Endometrium (tissue), 2 donors: ENCODE data around the gene TNFRSF21.
"Not testable (repeated sequence)": the region's sequence is repeated elsewhere in the genome, so short reads cannot be mapped to it uniquely, and the experiment has no call there.

Experiments
- FAIRE-seq: peaks from 2 replicates; lab custom pipeline; 2012; peaks lifted over from hg19 to GRCh38; lab: Jason Lieb, UNC
- donor health status: control.
- donor health status: control.

TNFRSF21 gene

DNA sequence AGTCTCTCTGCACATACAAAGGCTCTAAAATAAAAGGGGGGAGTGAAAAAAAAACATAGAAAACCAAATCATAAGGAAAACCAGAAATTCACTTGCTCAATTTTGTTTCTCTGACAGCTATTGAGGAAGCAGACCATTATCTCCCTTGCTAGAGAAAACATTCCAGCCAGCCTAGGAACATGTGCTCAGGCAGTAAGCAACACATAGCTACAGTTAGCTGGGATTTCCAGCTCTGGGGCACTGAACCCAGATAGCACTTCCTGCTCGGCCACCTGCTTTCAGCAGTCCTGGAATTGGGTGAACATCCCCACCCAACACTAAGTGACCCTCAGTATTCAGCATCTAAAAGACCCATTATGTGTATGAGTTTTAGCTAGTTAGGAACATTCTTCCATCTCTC lies 61.3 kb downstream of the TNFRSF21 start:
- no peak for FAIRE-seq

DNA sequence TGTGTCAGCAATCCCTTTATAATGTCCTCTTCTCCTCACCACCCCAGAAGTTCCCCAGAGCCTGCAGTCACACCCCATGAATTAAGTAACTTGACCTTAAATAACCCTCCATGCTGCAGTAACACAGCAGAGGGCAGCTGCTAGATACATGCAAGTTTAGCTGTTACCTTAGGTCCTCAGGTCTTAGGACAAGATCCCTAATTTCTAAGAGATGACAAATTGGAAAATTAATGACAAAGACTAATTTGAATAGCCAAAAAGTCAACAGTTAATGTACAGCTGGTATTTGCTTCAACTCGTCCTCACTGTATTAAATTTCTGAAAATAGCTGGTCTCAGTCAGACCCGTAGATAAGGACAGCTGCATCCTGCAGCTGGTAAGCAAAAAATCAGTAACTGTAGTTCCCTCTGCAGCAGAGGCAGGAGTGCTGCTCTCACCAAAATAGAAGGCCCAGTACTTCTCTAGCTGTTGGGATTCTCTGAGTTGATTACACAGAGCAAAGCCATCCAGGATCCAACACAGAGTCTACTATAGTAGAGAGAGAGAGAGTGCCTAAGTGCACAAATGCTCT lies 62.4 kb downstream of the TNFRSF21 start:
- no peak for FAIRE-seq

DNA sequence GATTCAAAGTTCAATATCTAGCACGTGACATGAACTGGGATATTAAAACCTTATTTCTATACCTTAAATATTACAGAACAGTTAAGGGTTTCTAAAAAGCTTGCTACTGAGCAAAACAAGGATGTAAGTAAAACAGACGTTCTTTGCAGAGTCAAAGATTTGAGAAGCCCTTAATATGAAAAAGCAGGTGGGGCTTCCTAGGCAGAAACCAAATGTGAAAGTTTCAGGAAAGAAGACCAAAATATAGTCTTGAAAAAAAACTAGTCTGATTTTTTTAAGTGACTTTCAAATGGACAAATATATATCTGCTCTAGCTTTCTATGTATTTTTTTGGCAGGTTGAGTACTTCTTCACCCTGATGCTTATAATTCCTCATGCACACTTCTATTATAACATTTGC lies 63.2 kb downstream of the TNFRSF21 start:
- FAIRE-seq: no peak

DNA sequence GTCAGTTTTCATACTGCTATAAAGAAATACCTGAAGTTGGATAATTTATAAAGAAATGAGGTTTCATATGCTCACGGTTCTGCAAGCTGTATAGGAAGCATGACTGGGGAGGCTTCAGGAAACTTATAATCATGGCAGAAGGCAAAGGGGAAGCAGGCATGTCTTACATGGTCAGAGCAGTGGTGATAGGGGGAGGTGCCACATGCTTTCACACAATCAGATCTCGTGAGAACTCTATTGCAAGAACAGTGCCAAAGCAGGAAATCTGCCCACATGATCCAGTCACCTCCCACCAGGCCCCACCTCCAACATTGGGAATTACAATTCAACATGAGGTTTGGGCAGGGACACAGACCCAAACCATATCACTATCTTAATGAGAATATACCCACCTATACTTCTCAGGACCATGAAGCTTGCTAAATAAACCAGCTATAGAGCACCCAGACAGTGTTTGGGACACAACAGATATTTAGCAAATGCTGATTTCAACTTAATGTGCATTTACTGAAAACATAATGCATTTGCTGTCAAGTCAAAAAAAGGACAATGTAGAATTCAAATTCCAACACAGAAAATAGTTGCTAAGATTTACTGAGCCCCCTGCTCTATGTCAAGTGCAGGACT lies 63.8 kb downstream of the TNFRSF21 start:
- FAIRE-seq: no peak

DNA sequence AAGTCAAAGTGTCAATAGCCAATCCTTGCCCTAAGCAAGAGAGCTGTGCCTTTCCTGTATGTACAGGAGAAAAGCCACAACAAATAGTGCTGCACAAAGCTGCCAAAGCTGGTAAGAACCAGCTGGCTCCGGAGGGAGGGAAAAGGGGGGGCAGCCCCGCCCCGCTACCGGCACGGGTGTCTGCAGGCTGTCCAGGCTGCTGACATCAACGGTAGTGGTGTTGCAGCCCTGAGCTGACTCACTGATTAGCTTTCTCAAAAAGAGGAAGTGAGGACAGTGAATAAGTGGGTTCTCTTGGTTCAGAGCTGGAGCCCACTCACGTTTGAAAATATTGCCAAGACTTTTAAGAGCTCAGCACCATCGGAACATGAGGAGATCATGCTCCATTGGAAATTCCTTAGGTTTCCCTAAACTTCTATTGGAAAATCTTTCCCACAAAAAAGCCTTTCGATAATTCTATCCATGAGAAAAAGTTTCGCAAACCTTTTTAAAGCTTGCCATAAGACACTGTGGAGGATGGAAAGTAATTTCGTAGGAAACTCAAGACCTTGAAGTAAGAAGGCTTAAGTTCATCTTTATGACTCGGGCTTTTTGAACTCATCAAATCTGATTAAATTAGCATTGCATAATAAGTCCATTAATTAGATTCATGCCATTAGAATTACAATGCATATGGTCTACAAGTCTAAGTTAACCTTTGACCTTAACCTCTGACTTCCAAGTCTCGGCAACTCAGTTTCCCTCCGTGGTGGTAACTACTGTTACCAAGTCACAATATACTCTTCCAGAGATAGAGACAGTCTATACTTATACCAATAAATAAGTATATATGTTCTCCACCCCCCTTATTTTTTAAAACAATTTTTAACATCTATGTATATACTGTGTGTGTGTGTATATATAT lies 67.0 kb downstream of the TNFRSF21 start:
- FAIRE-seq: no peak

DNA sequence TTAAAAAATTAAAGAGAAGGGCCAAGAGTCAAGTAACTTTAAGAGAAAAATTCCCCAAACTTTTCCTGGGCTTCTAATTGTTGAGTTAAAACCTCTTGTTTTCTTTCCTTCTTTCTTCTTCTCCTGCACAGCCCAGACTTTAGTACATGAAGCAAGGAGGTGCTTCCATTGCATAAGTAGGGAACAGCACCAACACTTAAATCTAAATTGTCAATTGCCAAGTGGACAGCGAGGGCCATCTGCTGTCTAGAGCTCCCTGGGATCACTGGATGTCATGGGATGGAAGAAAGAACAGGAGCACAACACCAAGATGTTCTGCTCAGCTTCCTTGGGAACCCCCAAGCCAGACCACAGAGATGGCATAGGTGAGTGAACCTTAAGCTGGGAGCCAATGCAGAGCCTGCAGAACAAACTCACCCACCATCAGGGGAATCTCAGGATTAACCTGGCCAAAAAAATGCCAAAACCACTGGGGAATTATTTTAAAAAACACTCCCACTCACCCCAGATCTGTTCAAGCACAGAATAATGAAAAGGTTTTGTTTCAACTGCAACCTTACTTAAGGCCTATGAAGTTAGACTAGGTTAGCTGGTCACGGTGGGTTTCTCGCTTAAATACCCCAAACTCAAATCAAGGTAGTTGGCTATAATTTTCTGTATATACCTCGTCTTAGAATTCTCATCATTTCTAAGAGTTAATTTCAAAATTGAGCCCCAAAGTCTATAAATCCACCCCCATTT lies 67.8 kb downstream of the TNFRSF21 start:
- FAIRE-seq: no peak

DNA sequence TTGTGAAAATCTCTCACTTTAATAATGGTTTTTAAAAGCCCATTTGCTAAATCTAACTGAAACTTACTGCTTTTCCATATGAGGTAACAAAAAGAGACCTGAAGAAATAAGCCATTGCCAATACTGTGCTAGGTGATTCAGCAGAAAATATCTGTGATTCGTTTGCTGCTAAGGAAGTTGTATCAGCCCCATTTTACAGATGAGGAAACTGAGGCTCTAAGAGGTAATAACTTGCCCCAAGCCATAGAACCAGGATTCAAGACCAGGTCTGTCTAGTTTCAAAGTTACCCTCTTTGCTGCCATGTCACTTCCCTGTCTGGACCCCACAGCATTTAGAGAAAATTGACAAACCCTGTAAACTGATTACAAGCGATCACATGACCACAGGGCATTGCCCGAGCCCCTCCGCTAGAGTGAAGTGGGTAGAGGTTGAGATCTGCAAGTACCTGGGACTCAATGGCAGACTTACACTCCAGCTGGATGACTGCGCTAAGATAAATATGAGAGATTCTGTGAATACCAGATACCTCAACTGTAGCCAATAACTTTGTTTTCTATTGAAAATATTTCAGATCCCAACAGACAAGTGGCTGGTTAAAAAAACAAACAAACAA lies 69.3 kb downstream of the TNFRSF21 start:
- no peak for FAIRE-seq

DNA sequence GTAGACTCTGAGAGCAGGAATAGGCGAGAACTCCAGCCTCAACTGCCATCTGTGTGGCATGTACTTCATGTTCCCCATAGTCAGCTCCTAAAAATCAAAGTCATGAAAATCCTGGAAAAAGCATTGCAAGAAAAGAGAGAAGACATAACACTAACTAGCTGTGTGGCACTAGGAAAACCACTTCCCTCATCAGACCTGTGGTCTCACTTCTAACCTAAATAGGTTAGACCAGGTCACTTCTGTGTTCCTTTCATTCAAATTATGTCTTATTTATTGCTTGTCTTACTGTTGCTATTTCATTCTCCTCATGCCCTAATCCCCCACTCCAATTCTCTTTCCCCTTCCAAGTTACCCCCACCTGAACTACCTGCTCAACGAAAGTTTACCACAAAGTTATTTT lies 70.2 kb downstream of the TNFRSF21 start:
- no peak for FAIRE-seq

DNA sequence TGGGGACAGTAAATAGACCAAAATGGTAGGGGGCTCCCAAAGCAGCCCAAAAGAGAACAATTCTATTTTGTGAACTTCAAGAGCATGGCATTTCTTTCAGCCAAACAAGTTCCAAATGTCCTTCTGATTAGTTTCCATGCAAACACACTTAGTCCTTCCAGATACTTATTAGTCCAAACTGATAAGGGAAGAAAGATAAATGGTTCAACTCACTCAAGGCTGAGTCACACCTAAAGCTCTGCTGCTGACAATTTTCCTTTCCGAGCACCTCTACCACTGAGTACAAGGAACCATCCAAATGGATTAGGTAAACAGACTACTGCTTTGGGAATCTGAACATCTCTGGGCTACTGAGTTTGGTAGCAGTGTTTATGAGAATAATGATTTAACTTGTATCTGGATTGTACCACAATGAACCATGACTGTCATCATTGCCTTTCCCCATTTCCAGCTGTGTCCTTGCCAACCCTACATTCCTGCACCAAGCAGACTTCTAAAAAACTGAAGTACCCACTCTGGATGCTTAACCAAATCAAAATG lies 71.2 kb downstream of the TNFRSF21 start:
- FAIRE-seq: no peak

DNA sequence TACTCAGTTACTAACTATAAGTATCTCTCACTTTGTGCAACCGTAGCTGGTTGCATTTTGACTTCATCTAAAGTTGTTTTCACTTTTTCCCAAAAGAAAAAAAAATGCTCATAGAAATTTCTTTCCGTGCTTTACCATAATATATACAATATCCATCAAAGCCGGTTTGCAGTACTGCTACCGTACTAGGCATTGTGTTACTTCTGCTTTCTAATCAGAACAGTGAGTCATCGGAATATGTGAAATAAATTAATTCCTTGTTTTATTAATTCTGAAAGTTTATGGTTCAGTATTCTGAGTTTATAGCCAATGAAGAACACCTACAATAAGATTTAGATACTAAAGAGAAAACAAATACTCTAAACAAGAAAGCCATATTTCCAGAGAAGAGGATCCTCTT lies 72.5 kb downstream of the TNFRSF21 start:
- no peak for FAIRE-seq

DNA sequence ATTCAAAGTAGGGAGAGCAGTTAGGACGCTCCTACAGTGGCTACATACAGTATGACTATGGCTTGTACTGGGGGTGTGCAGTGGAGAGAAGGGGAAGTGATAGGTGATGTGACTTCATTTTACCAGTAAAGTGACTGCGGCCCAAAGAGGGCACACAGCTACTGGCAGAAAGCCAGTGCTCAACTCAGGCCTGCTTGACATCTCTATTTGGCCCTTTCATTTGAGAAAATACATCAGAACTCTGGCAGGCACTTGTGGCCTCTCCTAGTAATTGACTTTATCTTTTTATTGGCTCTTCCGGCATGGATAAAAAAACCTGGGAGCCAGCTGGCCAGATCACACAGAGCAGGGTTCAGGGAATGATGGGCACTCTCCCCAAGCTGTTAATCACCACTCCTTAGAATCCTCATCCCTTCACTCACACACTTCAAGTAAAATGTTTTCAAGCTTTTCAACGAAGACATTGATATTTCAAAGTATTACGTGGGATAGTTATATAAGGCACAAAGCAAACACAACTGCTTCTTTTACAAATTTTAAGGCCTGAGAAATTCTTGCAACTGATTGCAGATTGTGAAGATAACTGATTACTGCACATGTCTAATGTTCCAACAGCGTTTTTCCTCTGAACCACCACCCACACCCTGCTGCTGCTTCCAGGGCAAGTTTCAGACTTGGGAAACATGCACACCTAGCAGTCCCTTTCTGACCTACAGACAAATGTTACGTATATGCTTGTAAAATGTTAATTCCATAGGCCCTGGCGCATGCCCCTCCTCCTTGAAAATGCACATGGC lies 73.5 kb downstream of the TNFRSF21 start:
- FAIRE-seq: no peak

DNA sequence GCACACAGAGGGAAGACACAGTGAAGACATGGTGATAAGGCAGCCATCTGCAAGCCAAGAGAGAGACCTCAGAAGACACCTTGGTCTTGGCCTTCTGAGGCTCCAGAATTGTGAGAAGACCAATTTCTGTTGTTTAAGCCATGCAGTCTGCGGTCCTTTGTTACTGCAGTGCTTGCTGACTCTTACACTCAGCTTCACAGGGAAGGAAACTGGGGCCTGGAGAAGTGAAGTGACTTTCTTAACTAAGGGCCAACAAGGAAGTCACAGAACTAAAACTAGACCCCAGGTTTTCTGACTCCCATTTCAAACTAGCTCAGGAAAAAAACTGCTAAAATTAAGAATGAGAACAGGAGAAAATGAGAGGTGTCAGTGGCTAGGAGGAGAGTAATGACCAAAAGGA lies 74.3 kb downstream of the TNFRSF21 start:
- FAIRE-seq: no peak

DNA sequence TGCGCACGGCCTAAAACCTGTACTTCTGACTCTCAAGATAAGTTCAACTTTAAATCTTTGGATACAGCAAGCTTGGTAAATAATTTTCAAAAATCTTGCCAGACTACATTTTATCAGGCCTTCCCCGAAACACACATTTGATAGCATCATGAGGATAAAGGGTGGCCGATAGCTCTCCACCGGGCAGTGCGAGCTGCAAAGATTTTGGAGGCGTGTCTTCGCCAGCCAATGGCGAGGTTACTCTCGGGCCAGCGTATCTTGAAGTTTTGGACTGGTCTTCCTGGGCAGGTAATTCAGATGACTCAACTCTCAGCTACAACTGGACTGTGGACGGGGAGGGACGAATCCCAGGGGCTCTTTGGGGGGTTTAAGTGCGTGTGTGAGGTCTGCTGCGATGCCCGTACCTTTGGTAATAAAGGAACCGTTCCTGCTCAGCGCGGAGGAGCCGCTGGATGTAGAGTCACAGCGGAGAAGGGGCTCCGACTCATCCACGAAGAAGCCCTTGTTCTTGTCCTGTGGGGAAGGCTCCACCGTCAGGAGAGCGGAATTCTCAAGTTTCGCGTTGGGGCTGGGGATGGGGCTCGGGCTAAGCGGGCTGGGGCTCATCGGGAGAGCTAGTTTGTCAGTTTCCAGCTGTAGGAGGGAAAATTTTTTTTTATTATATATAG lies 75.3 kb downstream of the TNFRSF21 start:
- no peak for FAIRE-seq

DNA sequence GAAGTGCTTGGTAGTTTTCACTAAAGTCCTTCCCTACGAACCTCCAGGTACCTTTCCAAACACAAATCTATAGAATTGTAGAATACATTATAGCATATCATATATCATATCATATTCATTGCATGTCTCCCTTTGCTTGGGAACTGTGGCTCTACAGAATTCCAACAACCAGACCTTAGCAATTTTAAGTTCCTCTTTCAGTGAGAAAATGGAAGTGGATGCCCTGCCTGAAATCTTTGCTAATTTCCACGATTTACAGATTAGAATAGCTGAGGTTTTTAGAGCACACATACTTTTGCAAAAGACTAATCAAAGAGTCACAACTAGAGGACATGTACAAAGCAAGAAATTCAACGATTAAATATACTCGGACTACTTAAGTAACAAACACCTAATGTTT lies 78.6 kb downstream of the TNFRSF21 start:
- no peak for FAIRE-seq

DNA sequence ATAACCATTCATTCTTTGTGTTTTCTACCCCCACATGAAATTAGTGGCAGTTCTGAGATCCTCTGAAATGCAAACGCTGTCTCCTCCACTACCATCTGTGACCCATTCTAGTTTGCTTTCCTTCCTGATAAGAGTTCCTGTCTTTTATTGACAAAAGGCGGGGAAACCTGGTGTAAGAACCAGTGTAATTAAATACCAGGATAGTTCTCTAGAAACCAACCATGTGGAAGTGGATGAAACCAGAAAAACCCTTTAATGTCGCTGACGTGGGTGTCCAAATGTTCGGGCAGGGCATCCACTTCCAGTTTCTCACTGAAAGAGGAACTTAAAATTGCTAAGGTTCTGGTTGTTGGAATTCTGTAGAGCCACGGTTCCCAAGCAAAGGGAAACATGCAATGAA lies 79.1 kb downstream of the TNFRSF21 start:
- FAIRE-seq: no peak

DNA sequence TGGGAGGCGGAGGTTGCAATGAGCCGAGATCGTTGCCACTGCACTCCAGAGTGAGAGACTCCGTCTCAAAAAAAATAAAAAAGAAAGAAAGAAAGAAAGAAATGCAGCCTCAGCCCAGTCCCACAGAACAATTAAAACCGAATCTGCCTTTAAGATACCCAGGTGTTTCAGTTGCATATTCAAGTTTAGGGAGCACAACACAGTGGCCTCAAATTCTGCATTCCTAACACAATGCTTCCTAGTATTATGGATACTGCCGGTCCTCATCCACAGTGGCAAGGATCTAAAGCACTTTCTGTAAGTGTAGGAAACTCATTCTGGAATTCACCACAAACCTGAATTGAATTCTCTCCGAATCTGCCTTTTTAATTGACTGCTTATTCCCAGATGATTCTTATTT lies 80.5 kb downstream of the TNFRSF21 start:
- FAIRE-seq: no peak

DNA sequence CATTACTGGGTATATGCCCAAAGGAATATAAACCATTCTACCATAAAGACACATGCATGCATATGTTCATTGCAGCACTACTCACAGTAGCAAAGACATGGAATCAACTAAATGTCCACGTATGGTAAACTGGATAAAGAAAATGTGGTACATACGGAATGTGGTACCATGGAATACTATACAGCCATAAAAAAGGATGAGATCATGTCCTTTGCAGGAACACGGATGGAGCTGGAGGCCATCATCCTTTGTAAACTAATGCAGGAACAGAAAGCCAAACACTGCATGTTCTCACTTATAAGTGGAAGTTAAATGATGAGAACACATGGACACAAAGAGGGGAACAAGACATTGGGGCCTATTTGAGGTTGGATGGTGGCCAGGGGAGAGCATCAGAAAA lies 81.6 kb downstream of the TNFRSF21 start:
- not testable (repeated sequence) for FAIRE-seq

DNA sequence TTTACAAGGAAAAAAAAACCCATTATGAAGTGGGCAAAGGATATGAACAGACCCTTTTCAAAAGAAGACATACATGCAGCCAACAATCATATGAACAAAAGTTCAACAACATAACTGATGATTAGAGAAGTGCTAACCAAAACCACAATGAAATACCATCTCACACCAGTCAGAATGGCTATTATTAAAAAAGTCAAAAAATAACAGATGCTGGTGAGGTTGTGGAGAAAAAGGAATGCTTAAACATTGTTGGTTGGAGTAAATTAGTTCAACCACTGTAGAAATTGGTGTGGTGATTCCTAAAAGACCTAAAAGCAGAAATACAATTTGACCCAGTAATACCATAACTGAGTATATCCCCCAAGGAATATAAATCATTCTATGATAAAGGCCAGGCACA lies 86.5 kb downstream of the TNFRSF21 start:
- not testable (repeated sequence) for FAIRE-seq

DNA sequence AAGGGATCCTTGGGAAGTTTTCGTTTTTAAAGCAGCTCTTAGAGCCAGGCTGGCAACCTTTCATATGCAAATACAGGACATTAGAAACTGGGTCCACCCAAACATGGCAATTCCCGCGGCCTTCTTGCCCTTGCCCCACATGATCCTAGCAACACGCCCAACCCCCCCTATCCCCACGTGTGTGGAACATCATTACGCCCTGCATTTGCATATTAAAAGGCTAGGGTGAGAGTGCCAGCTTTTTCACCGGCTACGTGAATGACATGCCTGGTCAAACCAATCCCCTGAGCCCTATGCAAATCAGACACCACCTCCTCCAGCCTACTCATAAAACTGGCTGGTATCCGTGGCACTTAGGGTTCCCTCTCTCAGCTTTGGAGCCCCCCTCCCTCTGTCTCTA lies 88.1 kb downstream of the TNFRSF21 start:
- FAIRE-seq: no peak

DNA sequence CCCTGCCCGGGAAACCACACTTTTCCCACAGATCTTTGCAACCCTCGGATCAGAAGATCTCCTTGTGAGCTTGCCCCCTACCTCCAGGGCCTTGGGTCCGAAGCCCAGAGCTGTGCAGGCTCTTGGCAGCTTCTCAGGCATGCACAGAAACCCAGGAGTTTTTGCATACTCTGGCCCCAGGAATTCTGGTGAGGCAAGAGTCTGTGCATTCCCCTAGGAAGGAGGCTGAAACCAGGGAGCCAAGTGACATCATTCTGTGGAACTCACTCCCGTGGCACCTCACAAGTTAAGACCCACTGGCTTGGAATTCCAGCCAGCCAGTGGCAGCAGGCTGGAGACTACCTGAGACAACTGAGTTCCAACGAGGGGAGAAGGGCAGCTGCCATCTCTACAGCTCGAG lies 100.1 kb downstream of the TNFRSF21 start:
- FAIRE-seq: no peak

DNA sequence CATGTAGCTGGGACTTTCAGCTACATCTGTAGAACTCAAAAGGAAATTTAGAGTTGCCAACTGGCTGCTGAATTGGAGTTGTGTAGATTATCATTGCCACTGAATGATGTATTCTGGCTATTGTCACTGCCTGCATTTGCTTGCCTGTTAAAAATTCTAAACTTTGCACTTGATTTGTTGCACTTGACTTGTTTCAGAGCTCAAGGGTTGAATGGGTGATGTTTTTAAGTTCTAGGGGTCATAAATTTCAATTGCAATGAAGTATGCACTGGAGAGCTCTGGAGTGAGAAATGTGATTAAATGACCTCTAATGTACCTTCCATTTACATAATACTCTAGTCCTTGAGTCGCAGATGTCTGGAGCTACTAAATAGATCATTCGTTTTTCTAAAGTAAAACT lies 102.4 kb downstream of the TNFRSF21 start:
- FAIRE-seq: no peak
